Suprapubic skin (tissue), 4 donors: ENCODE results near the gene RANGRF.

Experiments used
- CTCF ChIP-seq, 2 donors: fragments of 200-600 bp in 1 of 2; fragments of 450-650 bp in 1 of 2; sonication (generic) in 1 of 2; IDR thresholded peaks; one replicate each; pipeline ENCODE4 v1.5.1; 2016 to 2019; ENCODE audit warnings: antibody characterized with exemption in 2 of 2, mild to moderate bottlenecking in 1 of 2, moderate library complexity in 1 of 2
- EP300 ChIP-seq: sonication (generic); formaldehyde crosslinking; IDR thresholded peaks from one replicate; pipeline ENCODE4 v1.6.1; 2017; ENCODE audit warnings: antibody characterized with exemption
- POLR2AphosphoS5 ChIP-seq, 3 donors: sonication (generic); formaldehyde crosslinking; IDR thresholded peaks; one replicate each; pipeline ENCODE4 v1.6.1; 2017; ENCODE audit warnings: antibody characterized with exemption in 3 of 3

GRCh38 chr17:8256691-8257090, 31.8 kb upstream of the RANGRF start:
- TF ChIP-seq CTCF (IDR thresholded peaks at IDR 0.05), result no peak
- TF ChIP-seq POLR2AphosphoS5 (IDR thresholded peaks at IDR 0.05), result no peak
- no peak for TF ChIP-seq EP300
